Trophoblast cell (in vitro differentiated cells and primary cell): Measurements from ENCODE around the gene SPPL2B.
A peak's percentile ranks its signal among the peaks of the same experiment; 100 is the strongest.

ENCODE experiments used
- DNase-seq, 2 donors: peaks; one replicate each; pipeline ENCODE4 v3.0.0-alpha.2; 2016
- H2AFZ ChIP-seq: 2 replicates; pipeline ENCODE4 v1.6.1; 2013; ENCODE audit warnings: low read length, moderate library complexity, mild to moderate bottlenecking; ENCODE audit not compliant: insufficient read depth, poor library complexity
- H2AK5ac ChIP-seq: 2 replicates; pipeline ENCODE4 v1.6.1; 2013; ENCODE audit warnings: mild to moderate bottlenecking, low read length
- H2BK120ac ChIP-seq: 2 replicates; pipeline ENCODE4 v1.6.1; 2013; ENCODE audit warnings: low read length, mild to moderate bottlenecking, moderate library complexity; ENCODE audit not compliant: insufficient read depth, poor library complexity
- H2BK12ac ChIP-seq: 2 replicates; pipeline ENCODE4 v1.6.1; 2013; ENCODE audit warnings: mild to moderate bottlenecking, low read length, moderate library complexity
- H2BK5ac ChIP-seq: 2 replicates; pipeline ENCODE4 v1.6.1; 2013; ENCODE audit warnings: low read length, low read depth, moderate library complexity, mild to moderate bottlenecking; ENCODE audit not compliant: poor library complexity
- H3K14ac ChIP-seq: 2 replicates; pipeline ENCODE4 v1.6.1; 2013; ENCODE audit warnings: mild to moderate bottlenecking, low read length
- H3K18ac ChIP-seq: 2 replicates; pipeline ENCODE4 v1.6.1; 2013; ENCODE audit warnings: mild to moderate bottlenecking, low read length
- H3K23ac ChIP-seq: 2 replicates; pipeline ENCODE4 v1.6.1; 2013; ENCODE audit warnings: low read length
- H3K27ac ChIP-seq: 2 replicates; pipeline ENCODE4 v1.5.1; 2013; ENCODE audit warnings: low read depth, mild to moderate bottlenecking, inconsistent platforms, low read length, moderate library complexity
- H3K27me3 ChIP-seq: 2 replicates; pipeline ENCODE4 v1.6.1; 2013; ENCODE audit warnings: inconsistent platforms, mild to moderate bottlenecking, low read length, moderate library complexity; ENCODE audit not compliant: insufficient read depth
- H3K36me3 ChIP-seq, 2 experiments: 1 replicate in 1 of 2; 2 replicates in 1 of 2; pipeline ENCODE4 v1.6.1; 2013; ENCODE audit warnings: low read length in 2 of 2, mild to moderate bottlenecking in 2 of 2, moderate library complexity in 1 of 2; ENCODE audit not compliant: insufficient read depth in 2 of 2, control insufficient read depth in 1 of 2
- H3K4ac ChIP-seq: 2 replicates; pipeline ENCODE4 v1.6.1; 2013; ENCODE audit warnings: low read depth, mild to moderate bottlenecking, low read length, moderate library complexity
- H3K4me1 ChIP-seq, 2 experiments: 1 replicate in 1 of 2; 2 replicates in 1 of 2; pipeline ENCODE4 v1.6.1; 2013; ENCODE audit warnings: low read length in 2 of 2, mild to moderate bottlenecking in 2 of 2, moderate library complexity in 1 of 2; ENCODE audit not compliant: insufficient read depth in 2 of 2, control insufficient read depth in 1 of 2
- H3K4me2 ChIP-seq: 2 replicates; pipeline ENCODE4 v1.6.1; 2013; ENCODE audit warnings: inconsistent platforms, mild to moderate bottlenecking, low read length, moderate library complexity
- H3K4me3 ChIP-seq: 2 replicates; pipeline ENCODE4 v1.5.1; 2013; ENCODE audit warnings: mild to moderate bottlenecking, low read depth, low read length, inconsistent platforms
- H3K79me1 ChIP-seq: one replicate; pipeline ENCODE4 v1.6.1; 2013; ENCODE audit warnings: low read length
- H3K79me2 ChIP-seq: 2 replicates; pipeline ENCODE4 v1.6.1; 2013; ENCODE audit warnings: low read length, mild to moderate bottlenecking; ENCODE audit not compliant: control insufficient read depth, insufficient read depth, poor library complexity
- H3K9ac ChIP-seq: 2 replicates; pipeline ENCODE4 v1.6.1; 2013; ENCODE audit warnings: mild to moderate bottlenecking, low read length
- H3K9me3 ChIP-seq: 2 replicates; pipeline ENCODE4 v1.6.1; 2013; ENCODE audit warnings: low read depth, mild to moderate bottlenecking, control low read depth, inconsistent platforms, low read length; ENCODE audit not compliant: insufficient read depth
- H4K12ac ChIP-seq: 2 replicates; pipeline ENCODE4 v1.6.1; 2013; ENCODE audit warnings: low read depth, mild to moderate bottlenecking, low read length, moderate library complexity
- H4K8ac ChIP-seq: 2 replicates; pipeline ENCODE4 v1.6.1; 2013; ENCODE audit warnings: low read depth, mild to moderate bottlenecking, low read length, moderate library complexity
- H4K91ac ChIP-seq: one replicate; pipeline ENCODE4 v1.6.1; 2013; ENCODE audit warnings: low read depth, mild to moderate bottlenecking, low read length, moderate library complexity
- WGBS: extraction: QIAGEN DNeasy Blood & Tissue Kit; methylation state at CpG from one replicate; pipeline ENCODE4 v1.1.7; 2013; ENCODE audit warnings: missing lambda C conversion rate; ENCODE audit not compliant: insufficient read length, insufficient coverage; ENCODE audit errors: extremely low coverage; 5-methylcytosine and 5-hydroxymethylcytosine counted together

Gene SPPL2B

GRCh38 chr19:2319551-2319950, 8.9 kb upstream of the SPPL2B start:
- Histone ChIP-seq H3K18ac (no peak overlapping the region), H3K79me1 (no peaks in the 10 kb centered on the region), H4K8ac (no peak overlapping the region), H2BK120ac (no peak overlapping the region), H2AK5ac (no peak overlapping the region), H3K23ac (no peak overlapping the region), H2BK12ac (no peak overlapping the region), H4K12ac (no peak overlapping the region), H3K9ac (no peak overlapping the region), H3K9me3 (peaks cover 7% of the 10 kb centered on the region), H3K27me3 (no peaks in the 10 kb centered on the region), H3K14ac (no peak overlapping the region), H2BK5ac (no peak overlapping the region), H3K4me2 (no peak overlapping the region), H3K79me2 (no peaks in the 10 kb centered on the region), H3K4me1 (no peaks in the 10 kb centered on the region), H4K91ac (no peak overlapping the region), H3K4ac (no peak overlapping the region), H3K36me3 (peaks cover 30 to 34% of the 10 kb centered on the region in 2 experiments), H3K4me3 (no peak overlapping the region), H3K27ac (no peak overlapping the region), H2AFZ (no peak overlapping the region)
- WGBS = no CpG with 5 or more reads among the region's 20 CpGs
- no peak for DNase-seq

DNA sequence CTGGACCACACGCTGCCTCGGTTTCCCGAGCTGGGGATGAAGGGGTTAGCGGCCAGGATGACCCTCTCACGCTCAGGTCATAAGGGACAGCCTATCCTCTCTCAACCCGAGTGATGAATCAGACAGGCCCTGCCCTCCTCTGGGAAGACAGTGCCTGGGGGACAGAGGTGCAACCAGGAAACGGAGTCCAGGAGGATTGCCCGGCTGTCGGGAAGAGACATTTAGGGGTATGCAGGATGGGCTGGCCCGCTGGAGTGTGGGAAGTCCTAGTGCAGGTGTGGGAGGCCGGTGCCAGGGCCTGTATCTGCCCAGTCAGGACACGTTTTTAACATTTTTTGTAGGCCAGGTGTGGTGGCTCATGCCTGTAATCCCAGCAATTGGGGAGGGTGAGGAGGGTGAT, 8.4 kb upstream of the SPPL2B start:
- Histone ChIP-seq H3K9ac (peak overlapping the region; percentile 22), H3K4me3 (no peak overlapping the region), H3K4me2 (no peak overlapping the region), H3K27ac (no peak overlapping the region), H3K9me3 (peaks cover 5% of the 10 kb centered on the region), H3K36me3 (peaks cover 35 to 39% of the 10 kb centered on the region in 2 experiments), H3K79me2 (no peaks in the 10 kb centered on the region), H2AFZ (no peak overlapping the region), H3K23ac (no peak overlapping the region), H3K4ac (no peak overlapping the region), H4K91ac (no peak overlapping the region), H2BK5ac (no peak overlapping the region), H2BK120ac (no peak overlapping the region), H3K27me3 (no peaks in the 10 kb centered on the region), H3K4me1 (no peaks in the 10 kb centered on the region), H2AK5ac (no peak overlapping the region), H4K8ac (no peak overlapping the region), H4K12ac (no peak overlapping the region), H3K14ac (no peak overlapping the region), H3K18ac (no peak overlapping the region), H2BK12ac (no peak overlapping the region), H3K79me1 (no peaks in the 10 kb centered on the region)
- DNase-seq = no peak
- no CpG with 5 or more reads among the region's 12 CpGs for whole genome bisulfite sequencing

- no peak overlapping the region for H3K4me3 ChIP-seq
- peaks cover 2% of the 10 kb centered on the region for H3K9me3 ChIP-seq
- DNase-seq = no peak
- no peak overlapping the region for H4K91ac ChIP-seq
- no peak overlapping the region for H3K4ac ChIP-seq
- no peaks in the 10 kb centered on the region for H3K79me2 ChIP-seq
- H3K14ac ChIP-seq = no peak overlapping the region
- H2BK5ac ChIP-seq = no peak overlapping the region
- peaks cover 43 to 47% of the 10 kb centered on the region in 2 experiments for H3K36me3 ChIP-seq
- H4K8ac ChIP-seq = no peak overlapping the region
- H2BK120ac ChIP-seq = no peak overlapping the region
- H4K12ac ChIP-seq = no peak overlapping the region
- no peak overlapping the region for H3K27ac ChIP-seq
- H3K79me1 ChIP-seq = no peaks in the 10 kb centered on the region
- H2AK5ac ChIP-seq = no peak overlapping the region
- H2BK12ac ChIP-seq = no peak overlapping the region
- no peaks in the 10 kb centered on the region for H3K27me3 ChIP-seq
- no peak overlapping the region for H3K23ac ChIP-seq
- H3K9ac ChIP-seq = no peak overlapping the region
- no peak overlapping the region for H3K18ac ChIP-seq
- WGBS = no CpG with 5 or more reads among the region's 12 CpGs
- no peak overlapping the region for H3K4me2 ChIP-seq
- no peaks in the 10 kb centered on the region for H3K4me1 ChIP-seq
- H2AFZ ChIP-seq = no peak overlapping the region
These were observed 7.5 kb upstream of the SPPL2B start for GRCh38 chr19:2320939-2321338.

GRCh38 chr19:2321565-2322283, 6.8 kb upstream of the SPPL2B start:
- no CpG with 5 or more reads among the region's 39 CpGs for WGBS
- H2BK12ac ChIP-seq = no peak overlapping the region
- no peak overlapping the region for H3K18ac ChIP-seq
- H3K23ac ChIP-seq = no peak overlapping the region
- no peak overlapping the region for H2AFZ ChIP-seq
- H2BK120ac ChIP-seq = no peak overlapping the region
- H3K27me3 ChIP-seq = no peaks in the 10 kb centered on the region
- H2BK5ac ChIP-seq = no peak overlapping the region
- no peak overlapping the region for H3K4ac ChIP-seq
- peaks cover 45 to 49% of the 10 kb centered on the region in 2 experiments for H3K36me3 ChIP-seq
- no peak overlapping the region for H3K4me2 ChIP-seq
- no peak overlapping the region for H4K12ac ChIP-seq
- no peak overlapping the region for H4K91ac ChIP-seq
- no peak overlapping the region for H3K9ac ChIP-seq
- no peak overlapping the region for H3K4me3 ChIP-seq
- H3K79me1 ChIP-seq = no peaks in the 10 kb centered on the region
- H3K9me3 ChIP-seq = peaks cover 2% of the 10 kb centered on the region
- no peak overlapping the region for H2AK5ac ChIP-seq
- H4K8ac ChIP-seq = no peak overlapping the region
- H3K14ac ChIP-seq = no peak overlapping the region
- H3K79me2 ChIP-seq = no peaks in the 10 kb centered on the region
- DNase-seq = no peak
- H3K27ac ChIP-seq = no peak overlapping the region
- H3K4me1 ChIP-seq = no peaks in the 10 kb centered on the region
